Psoas muscle (tissue), 8 donors: ENCODE data around the gene NEMF. TPM values are rescaled to one million over a fixed set of nuclear protein-coding genes. Genes with fewer than 3 reads are reported as not detected.
A peak's percentile ranks its signal among the peaks of the same experiment; 100 is the strongest.

ENCODE experiments used
- ATAC-seq, 4 donors: fragments of 200-7000 bp; cut with Tn5 transposase; one replicate each; pipeline ENCODE4 v1.9.1; 2020; ENCODE audit warnings: moderate library complexity in 3 of 4, mild to moderate bottlenecking in 2 of 4
- DNase-seq, 2 donors: peaks; one replicate each; pipeline ENCODE4 v3.0.0-alpha.2; 2020
- H3K27ac ChIP-seq: fragments of 200-600 bp; one replicate; pipeline ENCODE4 v1.8.0; 2022
- H3K27me3 ChIP-seq, 3 donors: fragments of 200-600 bp in 1 of 3; one replicate each; pipeline versions ENCODE4 v1.6.1 to v1.8.0; 2013 to 2022; ENCODE audit warnings: low read length in 2 of 3, mild to moderate bottlenecking in 2 of 3, moderate library complexity in 1 of 3; ENCODE audit not compliant: insufficient read depth in 3 of 3
- H3K36me3 ChIP-seq, 2 donors: fragments of 200-600 bp in 1 of 2; one replicate each; pipeline versions ENCODE4 v1.6.1 to v1.8.0; 2013 to 2022; ENCODE audit warnings: low read depth in 1 of 2, mild to moderate bottlenecking in 1 of 2, moderate library complexity in 1 of 2; ENCODE audit not compliant: insufficient read depth in 1 of 2
- H3K4me1 ChIP-seq: fragments of 200-600 bp; one replicate; pipeline ENCODE4 v1.8.0; 2022
- H3K4me3 ChIP-seq: fragments of 200-600 bp; one replicate; pipeline ENCODE4 v1.8.0; 2022; ENCODE audit warnings: mild to moderate bottlenecking
- H3K9me3 ChIP-seq: fragments of 200-600 bp; one replicate; pipeline ENCODE4 v1.8.0; 2022
- WGBS, 3 donors: extraction: QIAGEN DNeasy Blood & Tissue Kit; methylation state at CpG; one replicate each; pipeline versions ENCODE4 v1.1.6 to v1.1.7; 2013; 5-methylcytosine and 5-hydroxymethylcytosine counted together
- intact Hi-C, 2 donors: fragments of 100-400 bp; cut with DNase I; formaldehyde crosslinking; loops; one replicate each; pipeline versions ENCODE4 v1.11.0 to v1.14.2; 2022
- long read RNA-seq, 2 donors: library from polyadenylated mRNA; unstranded; transcript quantifications; one replicate each; pipeline ENCODE4 v2.0.0, GENCODE V29; 2021
- polyA plus RNA-seq, 3 donors: library from polyadenylated mRNA; stranded (reverse); fragments of 200-250 nt; gene quantifications; one replicate each; pipeline ENCODE4 v1.2.3, GENCODE V29; 2013
- total RNA-seq, 4 donors: library from RNA; stranded (reverse); fragmentation: NEBNext Ultra II Directional in 2 of 4; extraction: Animal tissue kit (Norgen Biotek cat#: 25700) in 2 of 4; gene quantifications; one replicate each; pipeline versions ENCODE4 v1.2.1 to v1.2.4, GENCODE V29; 2021 to 2023
- TF ChIP-seq, protein P1 (sequence below): fragments of 200-600 bp; IDR thresholded peaks from one replicate; pipeline ENCODE4 v1.8.0; 2022; ENCODE audit warnings: antibody characterized with exemption
- donor health status: healthy with polysubstance abuse.
- donor health status: DM: no; HTN: no; CAD: no; lungs with moderate emphysema.
- donor health status: Bipolar disorder and iron deficiency.
- donor health status: healthy.
- donor health status: DM: yes; HTN: yes; CAD: no.
- donor health status: DM: no; HTN: no; CAD: no.
- donor health status: DM: no; HTN: no; CAD: no.
- donor health status: DM: yes; HTN: yes; CAD: no.

Gene NEMF, protein sequence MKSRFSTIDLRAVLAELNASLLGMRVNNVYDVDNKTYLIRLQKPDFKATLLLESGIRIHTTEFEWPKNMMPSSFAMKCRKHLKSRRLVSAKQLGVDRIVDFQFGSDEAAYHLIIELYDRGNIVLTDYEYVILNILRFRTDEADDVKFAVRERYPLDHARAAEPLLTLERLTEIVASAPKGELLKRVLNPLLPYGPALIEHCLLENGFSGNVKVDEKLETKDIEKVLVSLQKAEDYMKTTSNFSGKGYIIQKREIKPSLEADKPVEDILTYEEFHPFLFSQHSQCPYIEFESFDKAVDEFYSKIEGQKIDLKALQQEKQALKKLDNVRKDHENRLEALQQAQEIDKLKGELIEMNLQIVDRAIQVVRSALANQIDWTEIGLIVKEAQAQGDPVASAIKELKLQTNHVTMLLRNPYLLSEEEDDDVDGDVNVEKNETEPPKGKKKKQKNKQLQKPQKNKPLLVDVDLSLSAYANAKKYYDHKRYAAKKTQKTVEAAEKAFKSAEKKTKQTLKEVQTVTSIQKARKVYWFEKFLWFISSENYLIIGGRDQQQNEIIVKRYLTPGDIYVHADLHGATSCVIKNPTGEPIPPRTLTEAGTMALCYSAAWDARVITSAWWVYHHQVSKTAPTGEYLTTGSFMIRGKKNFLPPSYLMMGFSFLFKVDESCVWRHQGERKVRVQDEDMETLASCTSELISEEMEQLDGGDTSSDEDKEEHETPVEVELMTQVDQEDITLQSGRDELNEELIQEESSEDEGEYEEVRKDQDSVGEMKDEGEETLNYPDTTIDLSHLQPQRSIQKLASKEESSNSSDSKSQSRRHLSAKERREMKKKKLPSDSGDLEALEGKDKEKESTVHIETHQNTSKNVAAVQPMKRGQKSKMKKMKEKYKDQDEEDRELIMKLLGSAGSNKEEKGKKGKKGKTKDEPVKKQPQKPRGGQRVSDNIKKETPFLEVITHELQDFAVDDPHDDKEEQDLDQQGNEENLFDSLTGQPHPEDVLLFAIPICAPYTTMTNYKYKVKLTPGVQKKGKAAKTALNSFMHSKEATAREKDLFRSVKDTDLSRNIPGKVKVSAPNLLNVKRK
- total RNA-seq (10 to 100 TPM; 52.8 to 68.3 (median 57.0) TPM), polyA plus RNA-seq (10 to 100 TPM; 20.5 to 51.7 (median 20.9) TPM)
- long read RNA-seq, donor 1, partial matches to known transcripts: 10 of 12 reads
- long read RNA-seq, donor 1, other reads (novel, unspliced or antisense): 1 of 12 reads
- long read RNA-seq, donor 2, partial matches to known transcripts: 14 of 20 reads
- long read RNA-seq, donor 2, other reads (novel, unspliced or antisense): 6 of 20 reads

DNA sequence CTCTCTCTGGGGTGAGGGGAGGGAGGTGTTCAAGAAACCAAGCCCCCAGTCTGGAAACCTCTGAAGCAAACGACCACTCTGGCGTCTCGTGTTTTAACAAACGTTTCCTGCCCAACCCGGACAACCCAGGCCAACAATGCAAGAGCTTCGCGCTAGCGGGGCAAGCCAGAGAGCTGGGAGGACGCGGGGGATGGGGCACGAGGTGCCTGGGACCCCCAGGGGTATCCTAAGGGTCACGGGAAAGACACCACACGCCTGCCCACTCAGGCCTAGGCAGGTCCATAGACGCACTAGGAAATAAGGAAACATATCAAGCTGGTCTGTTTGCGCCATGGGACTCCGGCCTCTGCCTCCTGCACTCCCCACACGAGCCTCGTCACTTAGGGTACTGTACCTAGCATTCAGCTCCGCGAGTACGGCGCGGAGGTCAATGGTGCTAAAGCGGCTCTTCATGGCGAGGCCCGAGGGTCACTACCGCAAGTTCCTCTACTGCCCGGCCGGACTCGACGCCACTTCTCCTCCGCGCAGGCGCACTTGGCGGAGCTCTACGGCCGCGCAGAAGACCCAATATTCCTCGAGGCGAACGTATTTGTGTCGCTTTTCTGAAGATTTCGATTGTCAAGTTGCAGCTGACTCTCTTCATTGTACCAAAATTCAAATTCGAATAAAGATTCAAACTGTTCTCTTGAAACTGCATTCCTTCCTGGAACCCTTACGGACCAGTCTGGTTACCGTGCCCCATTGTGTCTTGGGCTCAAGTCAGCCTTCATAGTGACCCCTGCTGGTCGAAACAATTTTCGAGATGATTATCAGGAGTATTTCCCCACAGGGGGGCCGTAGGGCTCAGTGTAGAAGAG, at the start of gene NEMF:
Gene NEMF, minus strand, starts transcription at position 488 of the 857 bp plus-strand sequence. Its CDS starts 35 bp downstream, at position 453.
- 0% methylated on average over 49 of the region's 49 CpGs for WGBS, 3 donors
- intact Hi-C loops: loop anchor here (2.0 to 10.0 kb wide), 2 partner anchors 218 kb away; partner anchors contain the start of gene DNAAF2 (in 2 of the 2)
- TF ChIP-seq, protein P1, sequence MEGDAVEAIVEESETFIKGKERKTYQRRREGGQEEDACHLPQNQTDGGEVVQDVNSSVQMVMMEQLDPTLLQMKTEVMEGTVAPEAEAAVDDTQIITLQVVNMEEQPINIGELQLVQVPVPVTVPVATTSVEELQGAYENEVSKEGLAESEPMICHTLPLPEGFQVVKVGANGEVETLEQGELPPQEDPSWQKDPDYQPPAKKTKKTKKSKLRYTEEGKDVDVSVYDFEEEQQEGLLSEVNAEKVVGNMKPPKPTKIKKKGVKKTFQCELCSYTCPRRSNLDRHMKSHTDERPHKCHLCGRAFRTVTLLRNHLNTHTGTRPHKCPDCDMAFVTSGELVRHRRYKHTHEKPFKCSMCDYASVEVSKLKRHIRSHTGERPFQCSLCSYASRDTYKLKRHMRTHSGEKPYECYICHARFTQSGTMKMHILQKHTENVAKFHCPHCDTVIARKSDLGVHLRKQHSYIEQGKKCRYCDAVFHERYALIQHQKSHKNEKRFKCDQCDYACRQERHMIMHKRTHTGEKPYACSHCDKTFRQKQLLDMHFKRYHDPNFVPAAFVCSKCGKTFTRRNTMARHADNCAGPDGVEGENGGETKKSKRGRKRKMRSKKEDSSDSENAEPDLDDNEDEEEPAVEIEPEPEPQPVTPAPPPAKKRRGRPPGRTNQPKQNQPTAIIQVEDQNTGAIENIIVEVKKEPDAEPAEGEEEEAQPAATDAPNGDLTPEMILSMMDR: peak; percentile 80
- H3K9me3 ChIP-seq: no peaks in the 10 kb centered on the region
- H3K4me3 ChIP-seq: peak within 1 kb of the TSS; percentile 84
- H3K4me1 ChIP-seq: peaks cover 23% of the 10 kb centered on the region
- peak; percentile 87 to 94 for DNase-seq
- H3K36me3 ChIP-seq: peaks cover 3 to 32% of the 10 kb centered on the region in 2 donors
- H3K27me3 ChIP-seq: no peaks in the 10 kb centered on the region
- ATAC-seq: peak; percentile 86 to 90 (median 88)
- H3K27ac ChIP-seq: peak within 1 kb of the TSS; percentile 95

DNA sequence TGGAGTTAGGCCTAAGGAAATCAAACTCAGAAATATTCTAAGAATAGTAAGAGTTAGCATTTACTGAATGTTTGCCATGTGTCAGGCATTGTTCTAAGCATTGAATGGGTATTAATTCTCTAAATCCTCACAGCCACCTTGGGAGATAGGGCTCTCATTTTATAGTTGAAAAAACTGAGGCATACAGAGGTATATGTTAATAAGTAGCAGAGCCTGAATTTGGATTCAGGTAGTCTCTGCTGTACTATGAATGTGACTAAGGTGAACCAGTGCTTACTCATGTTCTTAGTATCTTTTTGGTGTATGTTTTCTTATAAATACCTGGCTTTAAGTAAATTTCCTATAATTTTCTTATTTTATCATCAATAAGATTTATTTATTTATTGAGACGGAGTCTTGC, 48.4 kb upstream of the NEMF start:
- intact Hi-C loops: no loop called here
- Histone ChIP-seq H3K27me3 (no peaks in the 10 kb centered on the region), H3K4me3 (no peak overlapping the region), H3K36me3 (no peaks in the 10 kb centered on the region), H3K4me1 (peaks cover 28% of the 10 kb centered on the region), H3K27ac (no peak overlapping the region), H3K9me3 (no peaks in the 10 kb centered on the region)
- no peak for DNase-seq
- ATAC-seq: no peak
- TF ChIP-seq, protein P1: no peak
- WGBS, 3 donors: 98 to 100% (median 100%) methylated on average over 1 of the region's 1 CpG

DNA sequence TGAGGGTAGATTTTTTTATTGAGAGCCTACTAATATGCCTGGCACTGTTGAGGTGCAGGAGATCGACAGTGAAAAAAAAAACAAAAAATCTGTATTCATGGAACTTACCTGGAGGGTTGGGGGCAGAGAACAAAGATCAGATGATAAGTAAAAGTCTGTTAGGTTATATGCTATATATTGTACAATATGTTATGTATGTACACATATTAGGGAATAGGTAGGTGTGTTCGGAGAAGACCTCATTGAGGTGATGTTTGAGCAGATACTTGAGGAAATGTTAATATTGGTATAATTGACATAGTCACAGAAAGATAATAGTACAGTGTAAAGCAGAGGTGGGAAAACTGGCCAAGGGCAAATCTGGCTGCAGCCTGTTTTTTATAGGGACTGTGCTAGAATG, 45.9 kb upstream of the NEMF start:
- Histone ChIP-seq H3K4me1 (peaks cover 39% of the 10 kb centered on the region), H3K27ac (peak overlapping the region; percentile 99), H3K27me3 (no peaks in the 10 kb centered on the region), H3K4me3 (peak overlapping the region; percentile 90), H3K36me3 (peaks cover 0 to 16% of the 10 kb centered on the region in 2 donors), H3K9me3 (no peaks in the 10 kb centered on the region)
- intact Hi-C loops: no loop called here
- TF ChIP-seq, protein P1: no peak
- ATAC-seq (no peak), DNase-seq (no peak)
- whole genome bisulfite sequencing, 3 donors: 69 to 94% (median 84%) methylated on average over 2 of the region's 2 CpGs

DNA sequence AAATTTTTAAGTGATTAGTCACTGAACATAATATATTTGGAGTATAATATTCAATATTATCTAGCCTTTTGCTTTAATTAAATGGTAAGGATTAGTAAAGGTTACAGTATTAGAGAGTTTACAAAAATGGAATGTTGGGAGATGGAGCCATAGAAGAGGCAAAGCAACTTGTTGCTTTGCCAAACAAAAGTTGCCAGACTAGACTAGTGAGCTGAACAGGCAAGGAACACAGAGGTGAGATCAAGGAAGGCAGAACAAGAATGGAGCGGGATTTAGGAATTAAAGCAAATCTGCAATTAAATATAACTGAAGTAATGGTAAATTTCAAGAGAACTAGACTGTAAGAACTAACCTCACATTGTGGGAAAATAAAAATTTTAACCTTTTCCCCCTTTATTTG, 45.4 kb upstream of the NEMF start:
- H3K4me1 ChIP-seq: peaks cover 39% of the 10 kb centered on the region
- TF ChIP-seq, protein P1: no peak
- peak overlapping the region; percentile 90 for H3K4me3 ChIP-seq
- no peaks in the 10 kb centered on the region for H3K9me3 ChIP-seq
- no peak for DNase-seq
- peaks cover 0 to 16% of the 10 kb centered on the region in 2 donors for H3K36me3 ChIP-seq
- 49 to 97% (median 81%) methylated on average over 1 of the region's 1 CpG for WGBS, 3 donors
- H3K27me3 ChIP-seq: no peaks in the 10 kb centered on the region
- H3K27ac ChIP-seq: peak overlapping the region; percentile 99
- intact Hi-C loops: no loop called here
- no peak for ATAC-seq
